HG03354 (cell line): Measurements from ENCODE around the gene GLMN.

Source experiments
- ATAC-seq: cut with Tn5 transposase; IDR thresholded peaks from one replicate; pipeline ENCODE4 v1.9.1; 2021; ENCODE audit warnings: mild to moderate bottlenecking; ENCODE audit not compliant: unreplicated experiment, poor library complexity, severe bottlenecking

GLMN gene

GRCh38 chr1:92203105-92203504 is 95.7 kb downstream of the GLMN start:
- ATAC-seq = no peak

- ATAC-seq = no peak
Measured at GRCh38 chr1:92201973-92202372, 96.8 kb downstream of the GLMN start.
